GM12865 (cell line): ENCODE data around the gene LSM11.

Experiments
- DNase-seq: peaks from one replicate; pipeline ENCODE4 v3.0.0; 2010; ENCODE audit warnings: low read depth
- H3K4me3 ChIP-seq: 2 replicates; pipeline ENCODE4 v1.5.1; 2011; ENCODE audit warnings: mild to moderate bottlenecking, low read depth, low read length, control low read depth
- CTCF ChIP-seq: IDR thresholded peaks from 2 replicates; pipeline ENCODE4 v1.5.1; 2011; ENCODE audit warnings: low read length, control low read depth, low read depth, inconsistent platforms; ENCODE audit not compliant: insufficient read depth; ENCODE audit errors: missing control alignments

The LSM11 gene

GRCh38 chr5:157758706-157759105, 15.2 kb downstream of the LSM11 start:
- no peak for DNase-seq
- no peak for TF ChIP-seq CTCF
- no peak overlapping the region for H3K4me3 ChIP-seq

DNA sequence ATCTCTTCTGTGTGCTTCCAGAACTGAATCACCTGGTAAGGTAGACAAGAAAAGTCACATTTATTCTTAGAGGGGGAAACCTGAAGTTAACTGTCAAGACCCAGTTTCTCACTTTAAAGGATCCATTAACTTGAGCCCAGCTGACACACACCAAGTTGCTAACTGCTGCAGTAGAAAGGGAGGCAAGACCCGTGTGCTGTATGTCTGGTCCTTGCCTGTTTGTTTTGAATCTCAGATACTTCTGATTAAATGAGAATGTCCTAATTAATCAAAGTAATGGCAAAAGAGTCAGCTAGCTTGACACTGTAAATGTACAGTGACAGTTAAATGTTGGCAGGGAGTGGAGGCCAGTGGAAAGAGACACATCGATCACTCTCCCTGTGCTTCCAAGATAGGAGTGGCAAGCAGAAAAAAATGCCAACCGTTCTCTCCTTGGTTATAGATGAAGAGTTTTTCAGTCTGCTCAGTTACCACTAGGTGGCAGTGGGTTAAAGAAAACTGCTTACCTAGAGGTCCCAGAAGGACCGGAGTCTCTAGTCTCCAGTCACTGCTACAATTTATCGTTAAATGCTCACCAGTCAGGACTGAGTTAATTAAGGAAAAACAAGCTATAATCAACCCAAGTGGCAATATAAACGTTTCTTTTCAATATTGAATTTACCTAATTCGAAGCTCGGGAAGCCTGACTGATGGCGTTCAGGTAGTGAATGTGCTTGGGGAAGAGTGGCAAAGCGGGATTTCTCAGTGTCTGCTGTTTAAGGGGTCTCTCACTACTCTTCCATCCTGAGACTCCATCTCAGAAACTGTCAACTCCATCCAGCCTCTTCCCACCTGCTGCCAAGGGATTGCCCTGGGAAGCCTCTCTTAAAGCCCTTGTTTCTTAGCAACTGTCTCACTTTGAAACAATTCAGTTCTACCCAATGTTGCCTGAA, 18.4 kb downstream of the LSM11 start:
- TF ChIP-seq CTCF, result peak; percentile 80
- no peak overlapping the region for H3K4me3 ChIP-seq

DNA sequence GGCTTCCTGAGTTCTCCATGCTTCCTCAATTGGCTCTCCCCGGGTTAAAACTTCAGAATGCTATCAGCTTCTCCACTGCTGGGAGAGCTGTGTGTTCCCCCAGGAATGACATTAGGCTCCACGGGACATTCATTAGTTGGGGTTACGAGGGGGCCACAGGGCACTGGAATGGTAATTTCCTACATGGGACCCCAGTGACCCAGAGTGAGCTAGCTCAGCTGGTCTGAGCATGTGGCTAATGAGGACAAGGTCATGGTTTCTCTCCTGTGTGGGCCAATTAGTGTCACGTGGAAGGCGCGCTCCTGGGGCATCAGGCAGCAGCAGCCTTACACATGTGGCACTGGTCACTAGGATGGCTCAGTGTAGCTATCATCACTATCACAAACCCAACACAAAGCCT, 21.0 kb downstream of the LSM11 start:
- TF ChIP-seq CTCF, result no peak

More for the DNA sequence above, 18.4 kb downstream of the LSM11 start:
- DNase-seq, result peak; percentile 68

DNA sequence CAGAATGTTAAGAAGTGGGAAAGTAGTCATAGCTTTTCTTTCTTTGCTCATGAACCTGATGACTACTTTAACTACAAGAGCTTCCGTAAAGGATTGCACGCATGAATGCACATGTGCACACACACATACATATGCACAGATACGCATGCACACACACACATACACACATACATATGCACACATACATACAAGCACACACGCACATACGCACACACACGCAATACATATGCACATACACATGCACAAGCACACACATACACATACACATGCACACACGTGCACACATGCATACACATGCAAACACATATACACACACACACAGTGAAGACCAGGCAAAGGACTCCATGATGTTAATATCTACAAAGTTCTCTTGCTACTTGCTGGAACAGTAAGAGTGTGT, 22.9 kb downstream of the LSM11 start:
- H3K4me3 ChIP-seq, result no peak overlapping the region
- no peak for DNase-seq
- TF ChIP-seq CTCF, result no peak

More for the DNA sequence above, 21.0 kb downstream of the LSM11 start:
- DNase-seq, result no peak
- no peak overlapping the region for H3K4me3 ChIP-seq

DNA sequence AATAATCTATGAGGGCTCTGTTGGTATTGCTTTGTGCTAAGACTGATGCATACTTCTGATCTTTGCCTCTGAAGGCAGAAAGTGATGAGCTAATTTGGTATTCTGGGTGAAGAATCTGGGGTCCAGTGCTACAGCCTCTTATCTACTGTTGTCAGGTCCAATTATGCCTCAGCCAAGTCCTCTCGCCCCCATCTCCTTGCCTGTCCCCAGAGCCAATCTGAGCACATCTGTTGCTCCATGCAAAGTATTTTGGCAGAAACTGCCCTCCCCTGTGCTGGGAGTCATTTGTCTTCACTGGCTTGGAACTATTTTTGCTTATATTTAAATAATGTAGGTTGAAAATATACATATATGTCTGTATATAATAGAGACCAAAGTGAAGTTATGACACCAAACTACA, 23.4 kb downstream of the LSM11 start:
- no peak for TF ChIP-seq CTCF
- no peak overlapping the region for H3K4me3 ChIP-seq
- DNase-seq, result no peak

- no peak overlapping the region for H3K4me3 ChIP-seq
- no peak for DNase-seq
- no peak for TF ChIP-seq CTCF
Measured at GRCh38 chr5:157767689-157768088, 24.2 kb downstream of the LSM11 start.
